Tibial nerve (tissue), 4 donors: ENCODE results near the gene TBRG1.

Source experiments
- CTCF ChIP-seq, 5 experiments: fragments of 200-600 bp in 3 of 5; fragments of 450-650 bp in 2 of 5; sonication (generic) in 3 of 5; IDR thresholded peaks; one replicate each; pipeline ENCODE4 v1.5.1; 2016 to 2019; ENCODE audit warnings: antibody characterized with exemption in 5 of 5, mild to moderate bottlenecking in 3 of 5, moderate library complexity in 2 of 5
- EP300 ChIP-seq, 2 donors: sonication (generic); formaldehyde crosslinking; IDR thresholded peaks; one replicate each; pipeline ENCODE4 v1.6.1; 2017; ENCODE audit warnings: antibody characterized with exemption in 2 of 2, mild to moderate bottlenecking in 1 of 2
- POLR2A ChIP-seq, 2 donors: fragments of 450-650 bp; IDR thresholded peaks; one replicate each; pipeline ENCODE4 v1.6.1; 2017; ENCODE audit warnings: antibody characterized with exemption in 2 of 2, mild to moderate bottlenecking in 2 of 2, moderate library complexity in 2 of 2

GRCh38 chr11:124608147-124608546 lies 14.5 kb upstream of the TBRG1 start:
- TF ChIP-seq CTCF (IDR thresholded peaks at IDR 0.05) = no peak
- no peak for TF ChIP-seq POLR2A (IDR thresholded peaks at IDR 0.05)
- no peak for TF ChIP-seq EP300 (IDR thresholded peaks at IDR 0.05)
